GM12878 (cell line): ENCODE results near the gene TM4SF4. TPM values are rescaled to one million over a fixed set of nuclear protein-coding genes. Genes with fewer than 3 reads are reported as not detected.

ENCODE experiments used
- ATAC-seq: fragments of 200-7000 bp; cut with Tn5 transposase; 3 replicates; pipeline ENCODE4 v1.9.1; 2020; ENCODE audit warnings: mild to moderate bottlenecking, moderate library complexity
- BruUV-seq: library from RNA; stranded (reverse); fragments of 400-500 nt; replicated peaks from 2 replicates; lab custom pipeline; 2021; lab: Mats Ljungman, UMichigan
- CTCF ChIA-PET: fragments of 300-600 bp; sonication (Branson Sonifier 250); formaldehyde crosslinking; extraction: SDS; loops from one replicate; lab custom pipeline; 2021; ENCODE audit warnings: inconsistent platforms; lab: Yijun Ruan, JAX
- POLR2A ChIA-PET: fragments of 350-600 bp; formaldehyde crosslinking; extraction: SDS; loops from one replicate; lab custom pipeline; 2021; ENCODE audit warnings: inconsistent platforms; lab: Charles Lee
- RAD21 ChIA-PET: fragments of 300-600 bp; sonication (Branson Sonifier 250); formaldehyde crosslinking; loops from one replicate; lab custom pipeline; 2023; ENCODE audit warnings: antibody characterized with exemption; ENCODE audit not compliant: unreplicated experiment; lab: Charles Lee
- SMC1A ChIA-PET: fragments of 300-600 bp; sonication (Branson Sonifier 250); formaldehyde crosslinking; loops from one replicate; lab custom pipeline; 2023; ENCODE audit not compliant: unreplicated experiment, uncharacterized antibody; lab: Charles Lee
- DNase-seq: peaks from one replicate; pipeline ENCODE4 v3.0.0-alpha.2; 2011; ENCODE audit warnings: low read depth, low spot score
- FAIRE-seq: peaks from 3 replicates; lab custom pipeline; 2011; peaks lifted over from hg19 to GRCh38; lab: Jason Lieb, UNC
- H2AFZ ChIP-seq: 2 replicates; pipeline ENCODE4 v1.6.0; 2011; ENCODE audit warnings: low read depth, low read length, control low read depth; ENCODE audit not compliant: control insufficient read depth
- H3K27ac ChIP-seq: 2 replicates; pipeline ENCODE4 v1.5.1; 2011; ENCODE audit warnings: control low read depth; ENCODE audit not compliant: control insufficient read depth, insufficient read depth
- H3K27me3 ChIP-seq, 2 experiments: replicated peaks in 1 of 2; 2 replicates each; pipeline versions ENCODE4 v1.6.0 to v1.6.1; 2011; ENCODE audit warnings: low read length in 1 of 2; ENCODE audit not compliant: control insufficient read depth in 2 of 2, insufficient read depth in 2 of 2
- H3K36me3 ChIP-seq, 2 experiments: 2 replicates each; pipeline ENCODE4 v1.5.1; 2011; ENCODE audit warnings: low read length in 1 of 2; ENCODE audit not compliant: control insufficient read depth in 2 of 2, insufficient read depth in 2 of 2
- H3K4me1 ChIP-seq: 2 replicates; pipeline ENCODE4 v1.6.1; 2011; ENCODE audit warnings: mild to moderate bottlenecking, low read length, moderate library complexity, mixed read lengths; ENCODE audit not compliant: control insufficient read depth, insufficient read depth
- H3K4me2 ChIP-seq: 2 replicates; pipeline ENCODE4 v1.6.0; 2011; ENCODE audit warnings: control low read depth; ENCODE audit not compliant: control insufficient read depth, insufficient read depth
- H3K4me3 ChIP-seq: fragments of 200-600 bp; sonication (generic); 2 replicates; pipeline ENCODE4 v1.5.1; 2016
- H3K79me2 ChIP-seq: 2 replicates; pipeline ENCODE4 v1.6.0; 2011; ENCODE audit warnings: low read length; ENCODE audit not compliant: control insufficient read depth, insufficient read depth
- H3K9ac ChIP-seq: 2 replicates; pipeline ENCODE4 v1.8.0; 2011; ENCODE audit warnings: low read length, control low read depth, mixed read lengths; ENCODE audit not compliant: control insufficient read depth, insufficient read depth
- H3K9me3 ChIP-seq: replicated peaks from 3 replicates; pipeline ENCODE4 v1.5.1; 2011; ENCODE audit warnings: mild to moderate bottlenecking, low read length; ENCODE audit not compliant: control insufficient read depth, insufficient read depth
- H4K20me1 ChIP-seq: 2 replicates; pipeline ENCODE4 v1.6.0; 2011; ENCODE audit not compliant: control insufficient read depth, insufficient read depth
- MEF2A ChIP-seq: IDR thresholded peaks from 2 replicates; pipeline ENCODE4 v1.6.1; 2011; ENCODE audit warnings: low read depth, mild to moderate bottlenecking, low read length, moderate library complexity; ENCODE audit not compliant: insufficient read depth
- RCOR1 ChIP-seq: conservative IDR thresholded peaks from 2 replicates; pipeline ENCODE4 v1.6.1; 2012; ENCODE audit warnings: low read depth, low read length, improper control_type of control experiment
- ZBED1 ChIP-seq: IDR thresholded peaks from 2 replicates; pipeline ENCODE4 v1.6.1; 2016; ENCODE audit warnings: borderline replicate concordance
- WGBS: methylation state at CpG from one replicate; pipeline ENCODE4 v1.1.6; 2016; ENCODE audit warnings: low lambda C conversion rate; ENCODE audit not compliant: insufficient replicate concordance, insufficient coverage; ENCODE audit errors: missing lambda C conversion rate; 5-methylcytosine and 5-hydroxymethylcytosine counted together
- in situ Hi-C: fragments of 300-500 bp; cut with MboI; formaldehyde crosslinking; loops from 9 replicates; pipeline ENCODE4 v1.14.3; 2018; ENCODE audit warnings: mixed read lengths
- intact Hi-C: fragments of 100-400 bp; cut with micrococcal nuclease; formaldehyde crosslinking; loops from one replicate; pipeline ENCODE4 v1.14.2; 2022; ENCODE audit not compliant: unreplicated experiment
- polyA plus RNA-seq, 11 experiments: library from polyadenylated mRNA; depleted of rRNA in 4 of 11; unstranded in 6 of 11; stranded (reverse) in 5 of 11; fragments of >200 nt; fragmentation: Nextera tagmentation in 4 of 11; fragmentation: Illumina TruSeq in 1 of 11; extraction: Ambion mirVana in 4 of 11; extraction: Trizol in 1 of 11; gene quantifications; 1 replicate in 1 of 11; 2 replicates in 10 of 11; pipeline versions ENCODE4 v1.2.1 to v1.2.3, GENCODE V29; 2011 to 2016; ENCODE audit warnings: inconsistent platforms in 2 of 11, missing spikeins in 2 of 11, low read depth in 1 of 11
- total RNA-seq, 4 experiments: library from RNA; depleted of rRNA in 3 of 4; stranded (reverse); fragments of >200 nt in 3 of 4; fragmentation: Illumina TruSeq in 1 of 4; extraction: Trizol in 1 of 4; gene quantifications; 2 replicates each; pipeline versions ENCODE4 v1.2.1 to v1.2.3, GENCODE V29; 2013 to 2021
- TF ChIP-seq, protein P1 (sequence below): IDR thresholded peaks from 2 replicates; pipeline ENCODE4 v1.6.1; 2012; ENCODE audit warnings: improper control_type of control experiment, low read depth, low read length; ENCODE audit not compliant: insufficient replicate concordance
- TF ChIP-seq, protein P2 (sequence below): fragments of 450-650 bp; IDR thresholded peaks from 2 replicates; pipeline ENCODE4 v1.6.1; 2018; ENCODE audit warnings: mild to moderate bottlenecking, low read depth, moderate library complexity; ENCODE audit not compliant: partially characterized antibody

The TM4SF4 gene
- total and polyA plus RNA-seq, 10 of the 15 experiments (the other 5 are each of a cell fraction or from before 2014, with no cell fraction given) = 0.06 to 1.3 TPM; not detected in 8

DNA sequence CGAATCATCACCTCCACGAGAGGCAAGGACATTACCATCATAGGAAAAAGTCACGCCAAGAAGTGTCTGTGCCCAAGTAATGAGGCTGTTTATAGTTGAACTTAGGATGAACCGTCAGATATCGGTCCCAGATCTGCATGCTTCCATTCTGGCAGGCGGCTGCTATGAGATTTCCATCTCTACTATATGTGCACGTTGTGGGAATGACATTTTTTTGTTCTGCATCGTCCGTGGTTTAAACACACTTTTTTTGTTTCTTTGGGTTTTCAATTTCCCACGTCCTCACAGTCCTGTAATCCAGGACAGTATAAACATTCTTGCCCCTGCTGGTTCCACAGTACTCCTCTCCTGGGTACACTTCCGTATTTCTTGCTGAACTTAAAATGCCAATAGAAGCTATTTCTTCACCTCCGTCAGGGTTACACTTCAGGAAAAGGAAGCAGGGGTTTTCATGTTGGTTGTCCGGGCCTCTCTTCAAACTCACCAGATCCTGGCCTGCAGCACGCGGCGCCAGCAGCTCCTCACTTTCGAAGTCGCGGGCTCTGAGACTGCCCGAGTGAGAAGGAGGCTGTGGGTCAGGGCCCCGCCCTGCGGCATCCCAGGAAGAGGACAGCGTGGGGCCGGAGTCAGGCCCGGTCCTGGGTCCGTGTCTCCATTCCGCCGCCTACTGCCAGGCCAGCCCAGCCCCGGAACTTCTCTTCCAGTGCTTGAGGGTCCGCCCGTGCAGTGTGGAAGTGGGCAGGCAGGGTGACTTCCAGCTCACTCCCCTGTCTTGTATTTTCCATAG is 9.8 kb upstream of the TM4SF4 start:
- H3K9ac ChIP-seq = no peak overlapping the region
- H3K36me3 ChIP-seq = no peaks in the 10 kb centered on the region
- ChIA-PET CTCF (no interaction called here), SMC1A (interaction anchor here (0.6 kb wide), 1 partner anchor 10 kb away, joined by 4 read pairs; the partner anchor contains the start of gene TM4SF4), RAD21 (no interaction called here), POLR2A (no interaction called here)
- intact Hi-C loops = no loop called here
- TF ChIP-seq, protein P1, sequence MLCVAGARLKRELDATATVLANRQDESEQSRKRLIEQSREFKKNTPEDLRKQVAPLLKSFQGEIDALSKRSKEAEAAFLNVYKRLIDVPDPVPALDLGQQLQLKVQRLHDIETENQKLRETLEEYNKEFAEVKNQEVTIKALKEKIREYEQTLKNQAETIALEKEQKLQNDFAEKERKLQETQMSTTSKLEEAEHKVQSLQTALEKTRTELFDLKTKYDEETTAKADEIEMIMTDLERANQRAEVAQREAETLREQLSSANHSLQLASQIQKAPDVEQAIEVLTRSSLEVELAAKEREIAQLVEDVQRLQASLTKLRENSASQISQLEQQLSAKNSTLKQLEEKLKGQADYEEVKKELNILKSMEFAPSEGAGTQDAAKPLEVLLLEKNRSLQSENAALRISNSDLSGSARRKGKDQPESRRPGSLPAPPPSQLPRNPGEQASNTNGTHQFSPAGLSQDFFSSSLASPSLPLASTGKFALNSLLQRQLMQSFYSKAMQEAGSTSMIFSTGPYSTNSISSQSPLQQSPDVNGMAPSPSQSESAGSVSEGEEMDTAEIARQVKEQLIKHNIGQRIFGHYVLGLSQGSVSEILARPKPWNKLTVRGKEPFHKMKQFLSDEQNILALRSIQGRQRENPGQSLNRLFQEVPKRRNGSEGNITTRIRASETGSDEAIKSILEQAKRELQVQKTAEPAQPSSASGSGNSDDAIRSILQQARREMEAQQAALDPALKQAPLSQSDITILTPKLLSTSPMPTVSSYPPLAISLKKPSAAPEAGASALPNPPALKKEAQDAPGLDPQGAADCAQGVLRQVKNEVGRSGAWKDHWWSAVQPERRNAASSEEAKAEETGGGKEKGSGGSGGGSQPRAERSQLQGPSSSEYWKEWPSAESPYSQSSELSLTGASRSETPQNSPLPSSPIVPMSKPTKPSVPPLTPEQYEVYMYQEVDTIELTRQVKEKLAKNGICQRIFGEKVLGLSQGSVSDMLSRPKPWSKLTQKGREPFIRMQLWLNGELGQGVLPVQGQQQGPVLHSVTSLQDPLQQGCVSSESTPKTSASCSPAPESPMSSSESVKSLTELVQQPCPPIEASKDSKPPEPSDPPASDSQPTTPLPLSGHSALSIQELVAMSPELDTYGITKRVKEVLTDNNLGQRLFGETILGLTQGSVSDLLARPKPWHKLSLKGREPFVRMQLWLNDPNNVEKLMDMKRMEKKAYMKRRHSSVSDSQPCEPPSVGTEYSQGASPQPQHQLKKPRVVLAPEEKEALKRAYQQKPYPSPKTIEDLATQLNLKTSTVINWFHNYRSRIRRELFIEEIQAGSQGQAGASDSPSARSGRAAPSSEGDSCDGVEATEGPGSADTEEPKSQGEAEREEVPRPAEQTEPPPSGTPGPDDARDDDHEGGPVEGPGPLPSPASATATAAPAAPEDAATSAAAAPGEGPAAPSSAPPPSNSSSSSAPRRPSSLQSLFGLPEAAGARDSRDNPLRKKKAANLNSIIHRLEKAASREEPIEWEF = no peak
- no peak for TF ChIP-seq RCOR1
- TF ChIP-seq, protein P2, sequence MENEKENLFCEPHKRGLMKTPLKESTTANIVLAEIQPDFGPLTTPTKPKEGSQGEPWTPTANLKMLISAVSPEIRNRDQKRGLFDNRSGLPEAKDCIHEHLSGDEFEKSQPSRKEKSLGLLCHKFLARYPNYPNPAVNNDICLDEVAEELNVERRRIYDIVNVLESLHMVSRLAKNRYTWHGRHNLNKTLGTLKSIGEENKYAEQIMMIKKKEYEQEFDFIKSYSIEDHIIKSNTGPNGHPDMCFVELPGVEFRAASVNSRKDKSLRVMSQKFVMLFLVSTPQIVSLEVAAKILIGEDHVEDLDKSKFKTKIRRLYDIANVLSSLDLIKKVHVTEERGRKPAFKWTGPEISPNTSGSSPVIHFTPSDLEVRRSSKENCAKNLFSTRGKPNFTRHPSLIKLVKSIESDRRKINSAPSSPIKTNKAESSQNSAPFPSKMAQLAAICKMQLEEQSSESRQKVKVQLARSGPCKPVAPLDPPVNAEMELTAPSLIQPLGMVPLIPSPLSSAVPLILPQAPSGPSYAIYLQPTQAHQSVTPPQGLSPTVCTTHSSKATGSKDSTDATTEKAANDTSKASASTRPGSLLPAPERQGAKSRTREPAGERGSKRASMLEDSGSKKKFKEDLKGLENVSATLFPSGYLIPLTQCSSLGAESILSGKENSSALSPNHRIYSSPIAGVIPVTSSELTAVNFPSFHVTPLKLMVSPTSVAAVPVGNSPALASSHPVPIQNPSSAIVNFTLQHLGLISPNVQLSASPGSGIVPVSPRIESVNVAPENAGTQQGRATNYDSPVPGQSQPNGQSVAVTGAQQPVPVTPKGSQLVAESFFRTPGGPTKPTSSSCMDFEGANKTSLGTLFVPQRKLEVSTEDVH = no peak
- no peak for TF ChIP-seq ZBED1
- TF ChIP-seq MEF2A = no peak
- FAIRE-seq = no peak
- ATAC-seq = no peak
- DNase-seq = no peak
- H3K27me3 ChIP-seq = no peaks in the 10 kb centered on the region
- no peaks in the 10 kb centered on the region for H3K9me3 ChIP-seq
- no peaks in the 10 kb centered on the region for H3K79me2 ChIP-seq
- H3K4me1 ChIP-seq = peaks cover 6% of the 10 kb centered on the region; the same call in 1 of the 2 replicates
- H2AFZ ChIP-seq = no peak overlapping the region
- H3K4me3 ChIP-seq = no peak overlapping the region
- H4K20me1 ChIP-seq = no peaks in the 10 kb centered on the region
- WGBS = 72% methylated on average over 31 of the region's 31 CpGs
- H3K4me2 ChIP-seq = no peak overlapping the region
- no TSS peak for BruUV-seq
- H3K27ac ChIP-seq = no peak overlapping the region
- in situ Hi-C loops = no loop called here
